ENCODE results near the gene CHMP4A.

DNA sequence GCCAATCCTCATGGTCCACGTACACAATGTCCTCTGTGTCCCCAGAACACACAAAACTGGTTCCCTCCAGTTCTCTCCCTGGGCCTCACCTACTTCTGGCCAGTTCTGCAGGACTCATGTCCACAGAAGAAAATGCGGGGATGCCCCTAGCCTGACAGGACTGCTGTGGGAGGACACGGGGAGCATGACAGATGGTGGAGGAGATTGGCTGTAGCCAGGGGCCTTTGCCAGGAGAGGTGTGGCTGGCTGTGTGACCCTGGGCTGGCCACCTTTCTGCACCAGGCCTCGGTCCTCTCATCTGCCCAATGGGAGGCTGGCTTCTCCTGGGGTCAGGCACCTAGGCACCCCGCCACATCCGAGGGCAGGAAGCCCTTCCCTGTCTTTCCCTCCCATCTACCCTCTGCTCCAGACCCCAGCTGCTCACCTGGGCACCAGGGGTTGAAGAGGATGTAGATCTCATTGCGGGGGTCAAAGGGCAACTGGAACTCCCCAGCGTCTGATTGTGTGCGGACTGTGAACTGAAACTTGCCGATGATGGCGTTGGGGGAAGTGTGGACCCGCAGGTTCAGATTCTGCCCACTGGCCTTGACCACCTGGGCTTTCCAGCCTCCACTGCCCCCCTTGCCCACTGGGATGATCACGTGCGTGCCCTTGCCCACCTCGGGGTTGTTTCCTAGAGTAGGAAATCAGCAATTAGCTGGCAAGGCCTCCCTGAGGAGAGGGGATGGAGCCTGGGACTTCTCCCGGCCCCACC lies 46.9 kb upstream of the CHMP4A start:
- TF ChIP-seq CTCF (conservative IDR thresholded peaks at IDR 0.05; ENCODE audit: low read depth, low read length): no peak
- no peak for TF ChIP-seq EZH2 (IDR thresholded peaks at IDR 0.05; ENCODE audit: low read length, unreplicated experiment)
- no peak for TF ChIP-seq EZH2phosphoT487 (IDR thresholded peaks at IDR 0.05; ENCODE audit: borderline replicate concordance, low read length)
